KOPT-K1 (cell line): ENCODE results near the gene CASKIN1.
A peak's percentile ranks its signal among the peaks of the same experiment; 100 is the strongest.

Experiments used
- H3K27ac ChIP-seq: fragments of 200-600 bp; sonication (generic); 2 replicates; pipeline ENCODE4 v1.5.1; 2016; ENCODE audit warnings: antibody characterized with exemption, mild to moderate bottlenecking, low read depth, low read length; ENCODE audit not compliant: poor library complexity, severe bottlenecking
- H3K36me3 ChIP-seq: fragments of 200-600 bp; sonication (generic); 2 replicates; pipeline ENCODE4 v1.5.1; 2017; ENCODE audit warnings: antibody characterized with exemption, mild to moderate bottlenecking, low read length, moderate library complexity; ENCODE audit not compliant: insufficient read depth
- H3K9me3 ChIP-seq: fragments of 200-600 bp; sonication (generic); 2 replicates; pipeline ENCODE4 v1.5.1; 2017; ENCODE audit warnings: antibody characterized with exemption, low read length, mild to moderate bottlenecking; ENCODE audit not compliant: insufficient read depth, poor library complexity, severe bottlenecking

The CASKIN1 gene

DNA sequence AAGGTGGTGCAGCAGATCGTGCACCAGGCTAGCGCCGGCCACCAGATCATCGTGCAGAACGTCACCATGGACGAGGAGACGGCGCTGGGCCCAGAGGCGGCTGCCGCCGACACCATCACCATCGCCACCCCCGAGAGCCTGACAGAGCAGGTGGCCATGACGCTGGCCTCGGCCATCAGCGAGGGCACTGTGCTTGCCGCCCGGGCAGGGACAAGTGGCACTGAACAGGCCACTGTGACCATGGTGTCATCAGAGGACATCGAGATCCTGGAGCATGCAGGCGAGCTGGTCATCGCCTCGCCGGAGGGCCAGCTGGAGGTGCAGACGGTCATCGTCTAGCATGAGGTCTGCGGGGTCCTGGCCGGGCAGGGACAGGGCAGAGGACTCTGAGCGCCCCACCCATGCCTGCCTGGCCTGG lies 38.8 kb upstream of the CASKIN1 start:
- H3K9me3 ChIP-seq: no peaks in the 10 kb centered on the region
- H3K36me3 ChIP-seq: peaks cover 90% of the 10 kb centered on the region
- H3K27ac ChIP-seq: no peak overlapping the region

GRCh38 chr16:2234813-2235170 lies 38.4 kb upstream of the CASKIN1 start:
- no peaks in the 10 kb centered on the region for H3K9me3 ChIP-seq
- H3K27ac ChIP-seq: no peak overlapping the region
- peaks cover 92% of the 10 kb centered on the region for H3K36me3 ChIP-seq

- no peak overlapping the region for H3K27ac ChIP-seq
- H3K9me3 ChIP-seq: no peaks in the 10 kb centered on the region
- H3K36me3 ChIP-seq: peaks cover 92% of the 10 kb centered on the region
These were observed 37.7 kb upstream of the CASKIN1 start for GRCh38 chr16:2233872-2234812.

- Histone ChIP-seq H3K36me3 (peaks cover 92% of the 10 kb centered on the region), H3K27ac (no peak overlapping the region), H3K9me3 (no peaks in the 10 kb centered on the region)
These were observed 36.8 kb upstream of the CASKIN1 start for GRCh38 chr16:2233046-2233775.

- H3K9me3 ChIP-seq: no peaks in the 10 kb centered on the region
- no peak overlapping the region for H3K27ac ChIP-seq
- peaks cover 88% of the 10 kb centered on the region for H3K36me3 ChIP-seq
These were observed 35.9 kb upstream of the CASKIN1 start for GRCh38 chr16:2232094-2232990.

- H3K9me3 ChIP-seq: no peaks in the 10 kb centered on the region
- H3K36me3 ChIP-seq: peaks cover 93% of the 10 kb centered on the region
- H3K27ac ChIP-seq: no peak overlapping the region
These were observed 34.9 kb upstream of the CASKIN1 start for GRCh38 chr16:2231016-2231931.

DNA sequence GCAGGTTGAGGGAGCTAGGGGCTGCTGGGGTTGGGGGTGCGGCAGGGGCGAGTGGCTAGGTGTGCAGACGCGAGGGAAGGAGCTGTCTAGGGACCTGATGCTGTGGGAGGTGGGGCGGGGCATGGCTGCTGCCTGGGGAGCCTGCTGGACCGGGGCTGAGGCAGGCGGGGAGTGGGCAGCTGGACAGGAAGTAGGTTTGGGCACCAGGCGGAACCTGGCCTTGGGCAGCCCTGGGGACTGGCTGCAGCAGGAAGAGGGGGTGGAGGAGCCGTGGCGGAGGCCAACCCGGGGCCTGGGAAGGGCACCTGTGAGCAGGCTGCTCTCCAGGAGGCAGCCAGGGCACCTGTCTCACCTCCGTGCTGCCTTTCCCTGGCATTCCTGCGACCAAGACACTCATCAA lies 34.0 kb upstream of the CASKIN1 start:
- Histone ChIP-seq H3K9me3 (no peaks in the 10 kb centered on the region), H3K27ac (no peak overlapping the region), H3K36me3 (peaks cover 86% of the 10 kb centered on the region)

DNA sequence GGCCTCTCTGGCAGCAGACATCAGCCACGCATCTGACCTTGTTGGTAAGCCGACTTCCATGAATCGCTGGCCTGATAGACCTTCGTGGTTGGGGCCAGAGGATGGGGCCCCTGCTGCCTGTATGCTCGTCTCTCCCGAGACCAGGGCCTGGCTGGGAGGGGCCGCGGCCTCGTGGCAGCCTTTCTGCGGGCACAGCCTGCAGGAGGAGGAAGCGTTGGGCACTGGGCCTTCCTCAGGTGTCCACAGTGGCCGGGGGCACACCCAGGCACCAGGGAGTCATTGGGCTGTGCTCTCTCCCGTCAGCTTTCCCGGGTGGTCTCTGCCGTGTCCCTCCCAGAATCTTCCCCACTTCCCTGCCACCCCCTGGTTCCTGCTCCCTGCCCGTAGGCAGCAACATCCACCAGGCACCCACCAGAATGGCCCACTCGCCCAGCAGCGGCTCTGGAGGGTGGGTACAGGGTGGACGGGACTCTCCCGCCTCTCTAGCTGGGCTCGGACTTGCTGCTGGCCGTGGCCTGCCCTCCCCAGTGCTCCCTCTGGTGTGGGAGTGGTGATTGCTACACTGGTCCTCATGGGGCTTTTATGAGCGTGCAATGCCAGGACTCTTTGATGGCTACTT lies 33.3 kb upstream of the CASKIN1 start:
- peaks cover 80% of the 10 kb centered on the region for H3K36me3 ChIP-seq
- no peak overlapping the region for H3K27ac ChIP-seq
- H3K9me3 ChIP-seq: no peaks in the 10 kb centered on the region

DNA sequence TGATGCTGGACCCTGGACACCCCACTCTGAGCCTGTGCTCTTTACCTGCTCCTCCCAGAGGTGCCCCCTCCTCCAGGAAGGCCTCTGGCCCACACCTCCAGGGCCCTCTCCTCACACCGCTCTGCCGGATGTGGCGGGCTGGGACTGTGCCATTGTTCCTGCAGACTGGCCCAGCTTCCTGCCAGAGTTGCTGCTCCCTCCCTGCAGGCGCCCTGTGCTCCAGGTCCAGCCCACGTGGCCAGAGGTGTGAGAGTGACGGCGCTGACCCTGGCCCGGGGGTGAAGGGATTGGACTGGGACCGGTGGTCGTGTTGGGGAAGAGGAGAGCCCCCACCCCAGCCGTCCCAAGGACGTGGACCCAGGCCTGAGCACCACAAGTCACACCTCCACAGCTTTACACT lies 32.7 kb upstream of the CASKIN1 start:
- Histone ChIP-seq H3K9me3 (no peaks in the 10 kb centered on the region), H3K27ac (no peak overlapping the region), H3K36me3 (peaks cover 73% of the 10 kb centered on the region)

DNA sequence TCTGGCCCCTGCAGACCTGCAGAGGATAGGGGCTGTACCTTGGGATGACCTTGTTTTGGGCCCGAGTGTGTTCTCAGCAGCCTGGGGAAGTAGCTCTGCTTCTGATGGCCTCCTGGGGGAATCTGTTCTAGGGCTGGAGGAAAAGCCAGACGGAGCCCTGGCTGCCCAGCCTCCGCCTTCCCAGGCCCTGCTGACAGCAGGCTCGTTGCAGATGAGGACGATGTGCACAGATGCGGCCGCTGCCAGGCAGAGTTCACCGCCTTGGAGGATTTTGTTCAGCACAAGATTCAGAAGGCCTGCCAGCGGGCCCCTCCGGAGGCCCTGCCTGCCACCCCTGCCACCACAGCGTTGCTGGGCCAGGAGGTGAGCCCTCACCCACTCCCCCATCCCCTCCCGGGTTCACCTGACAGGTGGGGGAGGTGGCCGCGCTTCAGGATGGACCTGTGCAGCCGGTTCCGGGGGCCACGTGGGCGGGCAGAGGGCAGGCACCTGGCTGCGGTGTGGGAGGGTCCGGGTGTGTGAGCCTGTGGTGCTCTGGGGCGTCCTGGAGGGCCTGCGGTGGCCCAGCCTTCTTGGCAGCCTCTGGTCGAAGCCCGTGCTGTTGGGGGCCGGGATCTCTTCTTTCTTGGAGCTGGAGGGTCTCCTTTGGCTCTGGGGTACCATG lies 31.9 kb upstream of the CASKIN1 start:
- H3K27ac ChIP-seq: no peak overlapping the region
- H3K9me3 ChIP-seq: no peaks in the 10 kb centered on the region
- peaks cover 65% of the 10 kb centered on the region for H3K36me3 ChIP-seq

DNA sequence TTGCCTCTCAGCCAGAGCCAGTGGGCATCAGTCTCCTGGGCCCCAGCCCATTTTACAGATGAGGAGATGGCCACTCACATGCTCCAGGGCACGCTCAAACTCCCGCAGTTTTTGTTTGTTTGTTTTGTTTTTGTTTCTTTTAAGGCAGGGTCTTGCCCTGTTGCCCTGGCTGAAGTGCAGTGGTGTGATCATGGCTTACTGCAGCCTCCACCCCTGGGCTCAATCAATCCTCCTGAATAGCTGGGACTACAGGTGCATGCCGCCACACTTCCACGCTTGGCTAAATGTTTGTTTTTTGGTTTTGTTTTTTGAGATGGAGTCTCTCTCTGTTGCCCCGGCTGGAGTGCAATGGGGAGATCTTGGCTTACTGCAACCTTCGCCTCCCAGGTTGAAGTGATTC lies 30.5 kb upstream of the CASKIN1 start:
- Histone ChIP-seq H3K27ac (no peak overlapping the region), H3K9me3 (no peaks in the 10 kb centered on the region), H3K36me3 (peaks cover 51% of the 10 kb centered on the region)

GRCh38 chr16:2226245-2226793 lies 29.9 kb upstream of the CASKIN1 start:
- H3K27ac ChIP-seq: no peak overlapping the region
- H3K36me3 ChIP-seq: peaks cover 45% of the 10 kb centered on the region
- H3K9me3 ChIP-seq: no peaks in the 10 kb centered on the region

- no peaks in the 10 kb centered on the region for H3K9me3 ChIP-seq
- peak overlapping the region; percentile 77 for H3K27ac ChIP-seq
- peaks cover 22% of the 10 kb centered on the region for H3K36me3 ChIP-seq
These were observed 27.6 kb upstream of the CASKIN1 start for GRCh38 chr16:2223942-2224486.
